IMR-90 (cell line): ENCODE data around the gene TICAM1. TPM values are rescaled to one million over a fixed set of nuclear protein-coding genes. Genes with fewer than 3 reads are reported as not detected.

ENCODE experiments used
- ATAC-seq: fragments of 200-7000 bp; cut with Tn5 transposase; 2 replicates; pipeline ENCODE4 v1.9.1; 2020; ENCODE audit warnings: low read depth, mild to moderate bottlenecking, moderate library complexity
- BruUV-seq: library from RNA; stranded (reverse); fragments of 400-500 nt; replicated peaks from 2 replicates; lab custom pipeline; 2021; lab: Mats Ljungman, UMichigan
- CTCF ChIA-PET: fragments of 300-600 bp; formaldehyde crosslinking; extraction: SDS; loops from one replicate; lab custom pipeline; 2021; ENCODE audit warnings: antibody characterized with exemption; lab: Yijun Ruan, JAX
- POLR2A ChIA-PET: fragments of 300-600 bp; sonication (Branson Sonifier 250); formaldehyde crosslinking; loops from one replicate; lab custom pipeline; 2022; ENCODE audit warnings: antibody characterized with exemption; ENCODE audit not compliant: unreplicated experiment; lab: Charles Lee
- DNase-seq: peaks from one replicate; pipeline ENCODE4 v3.0.0; 2013
- H2AFZ ChIP-seq: replicated peaks from 2 replicates; pipeline ENCODE3; 2013; ENCODE audit warnings: low read length, mild to moderate bottlenecking; ENCODE audit not compliant: poor library complexity
- H2AK5ac ChIP-seq: 2 replicates; pipeline ENCODE4 v1.6.1; 2013; ENCODE audit warnings: low read depth, low read length, inconsistent platforms
- H2AK9ac ChIP-seq: replicated peaks from 2 replicates; pipeline ENCODE3; 2013; ENCODE audit warnings: mild to moderate bottlenecking, low read depth, low read length, moderate library complexity; ENCODE audit not compliant: poor library complexity
- H2BK120ac ChIP-seq: 2 replicates; pipeline ENCODE4 v1.6.1; 2013; ENCODE audit warnings: low read depth, low read length, inconsistent platforms
- H2BK15ac ChIP-seq: 3 replicates; pipeline ENCODE4 v1.6.1; 2013; ENCODE audit warnings: low read depth, low read length, inconsistent platforms
- H2BK20ac ChIP-seq: 2 replicates; pipeline ENCODE4 v1.6.1; 2013; ENCODE audit warnings: low read depth, mild to moderate bottlenecking, inconsistent platforms, low read length, moderate library complexity
- H2BK5ac ChIP-seq: 2 replicates; pipeline ENCODE4 v1.6.1; 2013; ENCODE audit warnings: mild to moderate bottlenecking, low read depth, low read length, inconsistent platforms; ENCODE audit not compliant: poor library complexity, severe bottlenecking
- H3K14ac ChIP-seq: replicated peaks from 2 replicates; pipeline ENCODE4 v1.6.1; 2013; ENCODE audit warnings: low read depth, low read length, inconsistent platforms
- H3K18ac ChIP-seq: 2 replicates; pipeline ENCODE4 v1.6.1; 2013; ENCODE audit warnings: low read depth, low read length, control low read depth
- H3K23ac ChIP-seq: 2 replicates; pipeline ENCODE4 v1.6.1; 2013; ENCODE audit warnings: low read depth, low read length, inconsistent platforms
- H3K27ac ChIP-seq: 2 replicates; pipeline ENCODE4 v1.5.1; 2013; ENCODE audit warnings: mild to moderate bottlenecking, control low read depth, low read length; ENCODE audit not compliant: insufficient read depth
- H3K27me3 ChIP-seq: 2 replicates; pipeline ENCODE4 v1.6.1; 2013; ENCODE audit warnings: low read length; ENCODE audit not compliant: control insufficient read depth, insufficient read depth
- H3K36me3 ChIP-seq: 2 replicates; pipeline ENCODE4 v1.6.1; 2013; ENCODE audit warnings: low read length, mixed read lengths; ENCODE audit not compliant: control insufficient read depth, insufficient read depth
- H3K4ac ChIP-seq: 2 replicates; pipeline ENCODE4 v1.6.1; 2013; ENCODE audit warnings: low read depth, low read length, inconsistent platforms
- H3K4me1 ChIP-seq: 2 replicates; pipeline ENCODE4 v1.6.1; 2013; ENCODE audit warnings: low read length, mixed read lengths; ENCODE audit not compliant: control insufficient read depth, insufficient read depth
- H3K4me2 ChIP-seq: 2 replicates; pipeline ENCODE4 v1.6.1; 2013; ENCODE audit warnings: low read depth, mild to moderate bottlenecking, control low read depth, low read length, moderate library complexity
- H3K4me3 ChIP-seq: 2 replicates; pipeline ENCODE4 v1.5.1; 2013; ENCODE audit warnings: low read depth, mild to moderate bottlenecking, control low read depth, low read length, moderate library complexity; ENCODE audit not compliant: insufficient read depth
- H3K56ac ChIP-seq: 2 replicates; pipeline ENCODE4 v1.6.1; 2013; ENCODE audit warnings: low read length, inconsistent platforms; ENCODE audit not compliant: insufficient read depth; ENCODE audit errors: extremely low read depth
- H3K79me1 ChIP-seq, 2 experiments: 2 replicates each; pipeline ENCODE4 v1.6.1; 2013; ENCODE audit warnings: low read length in 2 of 2, inconsistent platforms in 1 of 2, low read depth in 1 of 2
- H3K9ac ChIP-seq: 2 replicates; pipeline ENCODE4 v1.6.1; 2013; ENCODE audit warnings: low read depth, low read length, control low read depth
- H3K9me1 ChIP-seq: 2 replicates; pipeline ENCODE4 v1.6.1; 2013; ENCODE audit warnings: low read length, inconsistent platforms; ENCODE audit not compliant: insufficient read depth
- H3K9me3 ChIP-seq: 2 replicates; pipeline ENCODE4 v1.6.1; 2013; ENCODE audit warnings: low read length; ENCODE audit not compliant: control insufficient read depth, insufficient read depth
- H4K20me1 ChIP-seq: 2 replicates; pipeline ENCODE4 v1.6.1; 2013; ENCODE audit warnings: low read length, inconsistent platforms; ENCODE audit not compliant: insufficient read depth
- H4K5ac ChIP-seq: 2 replicates; pipeline ENCODE4 v1.6.1; 2013; ENCODE audit warnings: mild to moderate bottlenecking, low read depth, low read length, control low read depth
- H4K8ac ChIP-seq, 2 experiments: 2 replicates each; pipeline ENCODE4 v1.6.1; 2013; ENCODE audit warnings: low read depth in 2 of 2, low read length in 2 of 2, control low read depth in 1 of 2, inconsistent platforms in 1 of 2
- H4K91ac ChIP-seq: 2 replicates; pipeline ENCODE4 v1.6.1; 2013; ENCODE audit warnings: low read depth, low read length, inconsistent platforms; ENCODE audit not compliant: insufficient read depth
- FOS ChIP-seq: fragments of 150-350 bp; IDR thresholded peaks from 2 replicates; pipeline ENCODE4 v1.6.1; 2016; ENCODE audit warnings: low read depth, low read length
- RCOR1 ChIP-seq: IDR thresholded peaks from 2 replicates; pipeline ENCODE4 v1.6.1; 2012; ENCODE audit warnings: mild to moderate bottlenecking, low read length, improper control_type of control experiment; ENCODE audit not compliant: insufficient replicate concordance
- SMC3 ChIP-seq: fragments of 150-350 bp; IDR thresholded peaks from 2 replicates; pipeline ENCODE4 v1.6.1; 2016; ENCODE audit warnings: low read depth, mild to moderate bottlenecking, antibody characterized with exemption, low read length, moderate library complexity
- WGBS, 2 experiments: methylation state at CpG; one replicate each; pipeline versions ENCODE4 v1.1.5 to v1.1.7; 2013; ENCODE audit warnings: missing lambda C conversion rate in 2 of 2; ENCODE audit not compliant: insufficient read length in 1 of 2; ENCODE audit errors: extremely low coverage in 2 of 2; 5-methylcytosine and 5-hydroxymethylcytosine counted together
- dilution Hi-C: fragments of 300-500 bp; cut with HindIII; formaldehyde crosslinking; loops from one replicate; pipeline ENCODE4 v1.14.3; 2018; ENCODE audit warnings: low sequenced_read_pairs; ENCODE audit not compliant: unreplicated experiment
- in situ Hi-C: fragments of 300-500 bp; cut with MboI; formaldehyde crosslinking; loops from 3 replicates; pipeline ENCODE4 v1.14.3; 2019; ENCODE audit warnings: low sequenced_read_pairs, inconsistent platforms, mixed read lengths
- intact Hi-C: fragments of 100-400 bp; cut with micrococcal nuclease; formaldehyde crosslinking; loops from 2 replicates; pipeline ENCODE4 v1.10.0; 2022
- polyA plus RNA-seq, 3 experiments: library from polyadenylated mRNA; depleted of rRNA; stranded (reverse); fragments of >200 nt; gene quantifications; 2 replicates each; pipeline ENCODE4 v1.2.3, GENCODE V29; 2012; ENCODE audit warnings: low replicate concordance in 1 of 3
- total RNA-seq: library from RNA; depleted of rRNA; stranded (reverse); fragments of >200 nt; gene quantifications from 2 replicates; pipeline ENCODE4 v1.2.3, GENCODE V29; 2012

The TICAM1 gene
- total and polyA plus RNA-seq, 2 of the 4 experiments (the other 2 are of a cell fraction) = 0.90 to 9.2 TPM

DNA sequence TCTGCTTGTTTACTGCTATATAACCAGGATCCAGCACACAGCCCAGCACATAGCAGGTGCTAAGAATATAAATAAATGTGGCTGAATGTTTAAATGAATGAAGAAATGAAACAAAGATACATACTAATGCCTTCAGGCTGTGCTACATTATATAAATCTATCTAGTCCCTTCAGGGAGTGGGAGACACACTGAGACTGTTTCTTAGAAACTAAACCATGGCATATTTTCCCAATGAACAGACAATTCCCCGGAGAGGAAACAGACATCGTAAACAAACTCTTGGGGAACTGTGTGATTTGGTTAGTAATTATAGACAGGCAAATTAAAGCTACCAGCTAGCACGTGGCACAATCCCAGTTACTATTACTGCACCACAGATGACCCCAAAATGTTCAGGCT, 49.7 kb downstream of the TICAM1 start:
- no CpG with 5 or more reads among the region's 3 CpGs for WGBS, 2 experiments
- Histone ChIP-seq H4K5ac (no peak overlapping the region), H2BK15ac (no peak overlapping the region), H3K79me1 (no peaks in the 10 kb centered on the region), H3K4me3 (no peak overlapping the region), H2BK120ac (no peak overlapping the region), H3K14ac (no peak overlapping the region), H2AK9ac (no peak overlapping the region), H3K9me1 (no peaks in the 10 kb centered on the region), H3K23ac (no peak overlapping the region), H3K56ac (no peak overlapping the region), H4K8ac (no peak overlapping the region), H3K18ac (no peak overlapping the region), H4K91ac (no peak overlapping the region), H2BK5ac (no peak overlapping the region), H2BK20ac (no peak overlapping the region), H2AK5ac (no peak overlapping the region), H3K36me3 (no peaks in the 10 kb centered on the region), H3K27me3 (peaks cover 14% of the 10 kb centered on the region), H4K20me1 (no peaks in the 10 kb centered on the region), H3K4me2 (no peak overlapping the region), H3K4ac (no peak overlapping the region), H2AFZ (no peak overlapping the region), H3K27ac (no peak overlapping the region), H3K9ac (no peak overlapping the region), H3K4me1 (no peaks in the 10 kb centered on the region), H3K9me3 (peaks cover 4% of the 10 kb centered on the region; the same call in 1 of the 2 replicates)
- ChIA-PET CTCF (interaction anchor here (1.4 kb wide), 1 partner anchor 9 kb away, joined by 7 read pairs; the partner anchor contains the start of gene FEM1A), POLR2A (no interaction called here)
- ATAC-seq (peak; percentile 24; the same call in 1 of the 2 replicates), DNase-seq (no peak)
- dilution Hi-C loops = no loop called here
- BruUV-seq = no TSS peak
- no peak for TF ChIP-seq SMC3
- TF ChIP-seq FOS = no peak
- no peak for TF ChIP-seq RCOR1
- in situ Hi-C loops = no loop called here
- intact Hi-C loops = no loop called here
